SK-MEL-5 (cell line): ENCODE results near the gene CD7. TPM values are rescaled to one million over a fixed set of nuclear protein-coding genes. Genes with fewer than 3 reads are reported as not detected.
"Not testable (repeated sequence)": the region's sequence is repeated elsewhere in the genome, so short reads cannot be mapped to it uniquely, and the experiment has no call there.

Experiments used
- DNase-seq: peaks from one replicate; pipeline ENCODE4 v3.0.0-alpha.2; 2016; ENCODE audit warnings: low read depth, low spot score
- in situ Hi-C: cut with HindIII; loops from 2 replicates; pipeline ENCODE4 v1.10.0; 2016; ENCODE audit warnings: low sequenced_read_pairs, high pct_unique_total_duplicates, low pct_unique_long_range_greater_than_20kb
- total RNA-seq: library from RNA; depleted of rRNA; stranded (reverse); fragments of >200 nt; shearing (Covaris generic); gene quantifications from 2 replicates; pipeline ENCODE4 v1.2.3, GENCODE V29; 2014

Gene CD7
- total RNA-seq, 1 experiment from 2014 or later = not detected

- DNase-seq = no peak
- in situ Hi-C loops = no loop called here
These were observed 31.9 kb upstream of the CD7 start for GRCh38 chr17:82349287-82349701.

- DNase-seq = no peak
- in situ Hi-C loops = no loop called here
These were observed 31.5 kb upstream of the CD7 start for GRCh38 chr17:82348866-82349265.

- in situ Hi-C loops = no loop called here
- no peak for DNase-seq
These were observed 31.0 kb upstream of the CD7 start for GRCh38 chr17:82348434-82348833.

- in situ Hi-C loops, DNase-seq: not testable (repeated sequence)
These were observed 30.6 kb upstream of the CD7 start for GRCh38 chr17:82347994-82348393.

GRCh38 chr17:82346342-82347300, 29.2 kb upstream of the CD7 start:
- in situ Hi-C loops = no loop called here
- no peak for DNase-seq

- in situ Hi-C loops = no loop called here
- no peak for DNase-seq
These were observed 28.0 kb upstream of the CD7 start for GRCh38 chr17:82345151-82345976.

GRCh38 chr17:82344175-82344907, 26.9 kb upstream of the CD7 start:
- no peak for DNase-seq
- in situ Hi-C loops = no loop called here

GRCh38 chr17:82343560-82343959, 26.2 kb upstream of the CD7 start:
- DNase-seq = no peak

GRCh38 chr17:82342361-82343079, 25.1 kb upstream of the CD7 start:
- in situ Hi-C loops = no loop called here
- DNase-seq = no peak

More at GRCh38 chr17:82343560-82343959, 26.2 kb upstream of the CD7 start:
- in situ Hi-C loops = no loop called here

- in situ Hi-C loops = no loop called here
- DNase-seq = no peak
These were observed 22.5 kb upstream of the CD7 start for GRCh38 chr17:82339634-82340580.

- no peak for DNase-seq
- in situ Hi-C loops = no loop called here
These were observed 21.6 kb upstream of the CD7 start for GRCh38 chr17:82338858-82339633.

GRCh38 chr17:82334622-82335394, 17.4 kb upstream of the CD7 start:
- no peak for DNase-seq
- in situ Hi-C loops = no loop called here

- in situ Hi-C loops = no loop called here
- DNase-seq = no peak
These were observed 16.8 kb upstream of the CD7 start for GRCh38 chr17:82334204-82334621.

- DNase-seq = no peak
- in situ Hi-C loops = no loop called here
These were observed 16.1 kb upstream of the CD7 start, which contains the start of gene SECTM1 for GRCh38 chr17:82333279-82334171. TSS of gene SECTM1 (minus strand) at chr17:82333766. CDS start at chr17:82327240, 6,526 bp downstream.
